Measurements from ENCODE around the gene TENM3. TPM values are rescaled to one million over a fixed set of nuclear protein-coding genes. Genes with fewer than 3 reads are reported as not detected.

TENM3 gene
- total and polyA plus RNA-seq, 2 donors from 2014 or later: 0.58 to 6.8 TPM

GRCh38 chr4:182248295-182248694 is 5.1 kb downstream of the TENM3 start:
- no peaks in the 10 kb centered on the region for H3K36me3 ChIP-seq (ENCODE audit: control insufficient read depth in 2 of 3, insufficient read depth in 3 of 3, low read length in 3 of 3)
- H3K9me3 ChIP-seq (ENCODE audit: control insufficient read depth in 2 of 3, insufficient read depth in 1 of 3, low read length in 3 of 3): no peaks in the 10 kb centered on the region
- H3K27me3 ChIP-seq (ENCODE audit: control insufficient read depth, insufficient read depth, low read length): no peaks in the 10 kb centered on the region
- no peaks in the 10 kb centered on the region for H3K4me1 ChIP-seq (ENCODE audit: control insufficient read depth in 2 of 3, insufficient read depth in 2 of 3, low read depth in 1 of 3, low read length in 3 of 3)
- intact Hi-C loops (cut with DNase I): no loop called here
- no peak overlapping the region for H3K27ac ChIP-seq (ENCODE audit: low read depth in 2 of 2, low read length in 2 of 2)
- no peak for TF ChIP-seq CTCF (IDR thresholded peaks at IDR 0.05; ENCODE audit: borderline replicate concordance, extremely low read depth, insufficient read depth)
- no peak overlapping the region for H3K4me3 ChIP-seq (ENCODE audit: low read length in 3 of 3)
- no peak overlapping the region for H3K9ac ChIP-seq (ENCODE audit: low read length in 3 of 3)
- FAIRE-seq (no peak), DNase-seq (no peak)

GRCh38 chr4:182250446-182250845 is 7.2 kb downstream of the TENM3 start:
- Histone ChIP-seq H3K36me3 (ENCODE audit: control insufficient read depth in 2 of 3, insufficient read depth in 3 of 3, low read length in 3 of 3) (no peaks in the 10 kb centered on the region), H3K27ac (ENCODE audit: low read depth in 2 of 2, low read length in 2 of 2) (no peak overlapping the region), H3K9me3 (ENCODE audit: control insufficient read depth in 2 of 3, insufficient read depth in 1 of 3, low read length in 3 of 3) (no peaks in the 10 kb centered on the region), H3K4me1 (ENCODE audit: control insufficient read depth in 2 of 3, insufficient read depth in 2 of 3, low read depth in 1 of 3, low read length in 3 of 3) (no peaks in the 10 kb centered on the region), H3K9ac (ENCODE audit: low read length in 3 of 3) (no peak overlapping the region), H3K4me3 (ENCODE audit: low read length in 3 of 3) (no peak overlapping the region), H3K27me3 (ENCODE audit: control insufficient read depth, insufficient read depth, low read length) (no peaks in the 10 kb centered on the region)
- intact Hi-C loops (cut with DNase I): no loop called here
- no peak for DNase-seq
- FAIRE-seq: no peak
- TF ChIP-seq CTCF (IDR thresholded peaks at IDR 0.05; ENCODE audit: borderline replicate concordance, extremely low read depth, insufficient read depth): no peak

GRCh38 chr4:182251116-182251515 is 7.9 kb downstream of the TENM3 start:
- no peak overlapping the region for H3K27ac ChIP-seq (ENCODE audit: low read depth in 2 of 2, low read length in 2 of 2)
- no peak for DNase-seq
- no peak for FAIRE-seq

More at GRCh38 chr4:182251116-182251515, 7.9 kb downstream of the TENM3 start:
- no peaks in the 10 kb centered on the region for H3K27me3 ChIP-seq (ENCODE audit: control insufficient read depth, insufficient read depth, low read length)
- H3K9ac ChIP-seq (ENCODE audit: low read length in 3 of 3): no peak overlapping the region
- TF ChIP-seq CTCF (IDR thresholded peaks at IDR 0.05; ENCODE audit: borderline replicate concordance, extremely low read depth, insufficient read depth): no peak
- intact Hi-C loops (cut with DNase I): no loop called here
- no peak overlapping the region for H3K4me3 ChIP-seq (ENCODE audit: low read length in 3 of 3)
- no peaks in the 10 kb centered on the region for H3K9me3 ChIP-seq (ENCODE audit: control insufficient read depth in 2 of 3, insufficient read depth in 1 of 3, low read length in 3 of 3)
- H3K4me1 ChIP-seq (ENCODE audit: control insufficient read depth in 2 of 3, insufficient read depth in 2 of 3, low read depth in 1 of 3, low read length in 3 of 3): no peaks in the 10 kb centered on the region
- H3K36me3 ChIP-seq (ENCODE audit: control insufficient read depth in 2 of 3, insufficient read depth in 3 of 3, low read length in 3 of 3): no peaks in the 10 kb centered on the region
